Measurements from ENCODE around the gene TXNDC16. TPM values are rescaled to one million over a fixed set of nuclear protein-coding genes. Genes with fewer than 3 reads are reported as not detected.
"Not testable (repeated sequence)": the region's sequence is repeated elsewhere in the genome, so short reads cannot be mapped to it uniquely, and the experiment has no call there.

Gene TXNDC16
- total RNA-seq, 2 donors from 2014 or later = 14.0 to 37.1 TPM

DNA sequence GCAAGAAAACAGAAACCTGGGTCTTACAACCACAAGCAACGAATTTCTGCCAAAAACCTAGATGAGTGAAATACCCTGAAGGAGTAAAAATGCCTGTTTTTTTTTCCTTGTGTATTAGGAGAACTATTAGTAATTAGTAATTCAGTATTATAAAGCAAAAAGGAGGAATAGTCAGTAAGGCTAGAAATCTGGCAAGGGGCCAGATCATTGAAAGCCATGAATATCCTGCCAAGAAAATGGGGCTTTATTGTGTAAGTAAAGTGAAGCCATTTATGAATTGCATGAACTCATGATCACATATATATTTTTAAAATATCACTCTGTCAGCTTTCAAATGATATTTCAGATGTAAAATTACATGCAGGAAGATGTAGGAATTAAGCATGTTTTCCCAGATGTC is 57.9 kb downstream of the TXNDC16 start:
- no peaks in the 10 kb centered on the region for H3K36me3 ChIP-seq
- no peak overlapping the region for H3K27ac ChIP-seq
- WGBS = 93% methylated on average over 1 of the region's 1 CpG
- intact Hi-C loops (cut with DNase I) = no loop called here
- no peaks in the 10 kb centered on the region for H3K9me3 ChIP-seq
- no peaks in the 10 kb centered on the region for H3K27me3 ChIP-seq (replicated peaks; ENCODE audit: insufficient read depth)
- no peak overlapping the region for H3K4me3 ChIP-seq
- TF ChIP-seq, protein P1, sequence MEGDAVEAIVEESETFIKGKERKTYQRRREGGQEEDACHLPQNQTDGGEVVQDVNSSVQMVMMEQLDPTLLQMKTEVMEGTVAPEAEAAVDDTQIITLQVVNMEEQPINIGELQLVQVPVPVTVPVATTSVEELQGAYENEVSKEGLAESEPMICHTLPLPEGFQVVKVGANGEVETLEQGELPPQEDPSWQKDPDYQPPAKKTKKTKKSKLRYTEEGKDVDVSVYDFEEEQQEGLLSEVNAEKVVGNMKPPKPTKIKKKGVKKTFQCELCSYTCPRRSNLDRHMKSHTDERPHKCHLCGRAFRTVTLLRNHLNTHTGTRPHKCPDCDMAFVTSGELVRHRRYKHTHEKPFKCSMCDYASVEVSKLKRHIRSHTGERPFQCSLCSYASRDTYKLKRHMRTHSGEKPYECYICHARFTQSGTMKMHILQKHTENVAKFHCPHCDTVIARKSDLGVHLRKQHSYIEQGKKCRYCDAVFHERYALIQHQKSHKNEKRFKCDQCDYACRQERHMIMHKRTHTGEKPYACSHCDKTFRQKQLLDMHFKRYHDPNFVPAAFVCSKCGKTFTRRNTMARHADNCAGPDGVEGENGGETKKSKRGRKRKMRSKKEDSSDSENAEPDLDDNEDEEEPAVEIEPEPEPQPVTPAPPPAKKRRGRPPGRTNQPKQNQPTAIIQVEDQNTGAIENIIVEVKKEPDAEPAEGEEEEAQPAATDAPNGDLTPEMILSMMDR (IDR thresholded peaks at IDR 0.05) = no peak
- TF ChIP-seq POLR2AphosphoS5 (IDR thresholded peaks at IDR 0.05) (no peak), POLR2A (IDR thresholded peaks at IDR 0.05) (no peak)
- no peak for DNase-seq (ENCODE audit: low spot score)
- no peaks in the 10 kb centered on the region for H3K4me1 ChIP-seq (replicated peaks)

DNA sequence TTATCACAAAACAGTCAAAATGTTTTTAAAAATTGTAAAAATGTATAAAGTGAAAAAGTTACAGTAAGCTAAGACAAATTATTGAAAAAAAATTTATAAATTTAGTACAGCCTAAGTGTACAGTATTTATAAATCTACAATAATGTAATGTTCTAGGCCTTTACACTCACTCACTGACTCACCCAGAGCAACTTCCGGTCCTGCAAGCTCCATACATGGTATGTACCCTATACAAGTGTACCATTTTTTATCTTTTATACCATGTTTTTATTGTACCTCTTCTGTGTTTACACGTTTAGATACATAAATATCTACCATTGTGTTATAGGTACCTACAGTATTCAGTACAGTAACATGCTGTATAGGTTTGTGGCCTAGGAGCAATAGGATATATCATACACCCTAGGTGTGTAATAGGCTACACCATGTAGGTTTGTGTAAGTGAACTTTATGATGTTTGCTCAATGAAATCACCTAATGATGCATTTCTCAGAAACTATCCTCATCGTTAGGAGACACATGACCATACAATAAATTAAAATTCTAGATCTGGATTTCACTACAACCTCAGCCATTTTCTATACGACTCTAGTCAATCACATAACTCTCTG is 66.8 kb downstream of the TXNDC16 start:
- H3K9me3 ChIP-seq = no peaks in the 10 kb centered on the region
- 83% methylated on average over 4 of the region's 4 CpGs for WGBS
- no peaks in the 10 kb centered on the region for H3K27me3 ChIP-seq (replicated peaks; ENCODE audit: insufficient read depth)
- no peak overlapping the region for H3K27ac ChIP-seq
- TF ChIP-seq POLR2A (IDR thresholded peaks at IDR 0.05) (no peak), POLR2AphosphoS5 (IDR thresholded peaks at IDR 0.05) (no peak)
- TF ChIP-seq, protein P1 (IDR thresholded peaks at IDR 0.05) = no peak
- DNase-seq (ENCODE audit: low spot score) = no peak
- H3K4me3 ChIP-seq = no peak overlapping the region
- no peaks in the 10 kb centered on the region for H3K36me3 ChIP-seq
- no peaks in the 10 kb centered on the region for H3K4me1 ChIP-seq (replicated peaks)
- intact Hi-C loops (cut with DNase I) = no loop called here

DNA sequence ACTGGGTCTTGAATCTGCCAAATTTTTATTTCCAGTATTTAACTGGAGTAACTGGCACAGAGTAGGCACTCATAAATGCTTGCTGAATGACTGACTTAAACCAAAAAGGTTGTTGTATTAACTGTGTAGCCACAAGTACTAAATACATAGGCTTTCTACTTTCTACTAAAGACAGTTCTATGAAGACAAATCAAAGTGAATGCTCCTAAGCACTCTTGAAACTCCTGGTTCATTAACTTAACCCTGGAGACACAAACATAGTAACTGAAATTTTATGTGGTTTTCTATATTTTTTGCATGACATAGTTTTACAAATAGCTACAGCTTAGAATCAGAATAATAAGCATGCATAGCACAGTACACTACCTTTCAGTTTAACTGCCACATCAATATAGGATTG is 70.4 kb downstream of the TXNDC16 start:
- Histone ChIP-seq H3K27me3 (replicated peaks; ENCODE audit: insufficient read depth) (no peaks in the 10 kb centered on the region), H3K27ac (no peak overlapping the region), H3K36me3 (no peaks in the 10 kb centered on the region), H3K4me3 (no peak overlapping the region), H3K9me3 (no peaks in the 10 kb centered on the region), H3K4me1 (replicated peaks) (no peaks in the 10 kb centered on the region)
- TF ChIP-seq, protein P1 (IDR thresholded peaks at IDR 0.05) = no peak
- TF ChIP-seq POLR2A (IDR thresholded peaks at IDR 0.05) (no peak), POLR2AphosphoS5 (IDR thresholded peaks at IDR 0.05) (no peak)
- intact Hi-C loops (cut with DNase I) = no loop called here
- DNase-seq (ENCODE audit: low spot score) = no peak

DNA sequence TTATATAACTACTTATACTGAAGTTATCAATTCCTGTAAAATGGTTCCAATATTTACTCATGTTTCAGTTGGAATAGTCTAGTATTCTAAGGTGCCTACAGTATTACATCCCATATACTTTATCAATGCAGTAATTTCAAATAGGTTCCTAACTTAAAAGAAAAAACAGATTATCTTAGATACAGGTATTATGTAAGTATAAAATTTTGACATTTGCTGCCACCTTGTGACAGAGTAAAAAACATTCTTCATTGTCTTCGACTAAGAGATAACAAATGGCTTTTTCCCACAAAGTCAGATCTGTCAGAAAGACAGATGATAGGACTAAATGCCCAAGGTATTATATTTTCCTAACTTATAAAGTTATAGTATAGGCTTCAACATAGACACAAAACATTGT is 78.7 kb downstream of the TXNDC16 start:
- 4% methylated on average over 1 of the region's 1 CpG for WGBS
- Histone ChIP-seq H3K9me3 (no peaks in the 10 kb centered on the region), H3K27ac (no peak overlapping the region), H3K27me3 (replicated peaks; ENCODE audit: insufficient read depth) (no peaks in the 10 kb centered on the region), H3K36me3 (no peaks in the 10 kb centered on the region), H3K4me3 (no peak overlapping the region), H3K4me1 (replicated peaks) (no peaks in the 10 kb centered on the region)
- TF ChIP-seq, protein P1 (IDR thresholded peaks at IDR 0.05) = peak in 2 of 4 experiments; percentile 61 to 63
- TF ChIP-seq POLR2AphosphoS5 (IDR thresholded peaks at IDR 0.05) = no peak
- intact Hi-C loops (cut with DNase I) = loop anchor here (2.0 to 10.0 kb wide), 2 partner anchors 173 to 479 kb away; no protein-coding TSS in a partner anchor
- DNase-seq (ENCODE audit: low spot score) = no peak

DNA sequence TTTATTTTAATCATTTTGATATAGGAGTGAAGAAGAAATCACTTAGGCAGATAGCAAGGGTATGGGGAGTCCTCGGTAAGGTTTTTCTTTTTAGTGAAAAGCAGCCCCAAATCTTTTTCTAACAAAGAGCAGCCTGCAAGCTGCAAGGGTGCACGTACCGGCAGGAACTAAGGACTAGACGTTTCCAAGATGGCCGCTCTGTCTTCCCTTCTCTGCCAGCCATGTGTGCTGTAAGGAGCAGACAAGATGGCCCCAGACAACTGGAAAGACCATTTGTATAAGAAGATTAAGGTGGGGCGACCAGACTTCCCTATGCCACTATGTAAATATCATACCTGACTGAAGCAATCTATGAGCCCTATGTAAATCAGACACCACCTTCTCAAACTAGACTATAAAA is 79.6 kb downstream of the TXNDC16 start:
- H3K36me3 ChIP-seq = no peaks in the 10 kb centered on the region
- no peak for DNase-seq (ENCODE audit: low spot score)
- no peaks in the 10 kb centered on the region for H3K9me3 ChIP-seq
- H3K27ac ChIP-seq = no peak overlapping the region
- WGBS = 93% methylated on average over 6 of the region's 6 CpGs
- no peaks in the 10 kb centered on the region for H3K27me3 ChIP-seq (replicated peaks; ENCODE audit: insufficient read depth)
- intact Hi-C loops (cut with DNase I) = loop anchor here (2.0 to 10.0 kb wide), 2 partner anchors 172 to 478 kb away; no protein-coding TSS in a partner anchor
- H3K4me1 ChIP-seq (replicated peaks) = no peaks in the 10 kb centered on the region
- TF ChIP-seq POLR2A (IDR thresholded peaks at IDR 0.05) = no peak
- TF ChIP-seq POLR2AphosphoS5 (IDR thresholded peaks at IDR 0.05) = no peak
- TF ChIP-seq, protein P1 (IDR thresholded peaks at IDR 0.05) = no peak
- H3K4me3 ChIP-seq = no peak overlapping the region

DNA sequence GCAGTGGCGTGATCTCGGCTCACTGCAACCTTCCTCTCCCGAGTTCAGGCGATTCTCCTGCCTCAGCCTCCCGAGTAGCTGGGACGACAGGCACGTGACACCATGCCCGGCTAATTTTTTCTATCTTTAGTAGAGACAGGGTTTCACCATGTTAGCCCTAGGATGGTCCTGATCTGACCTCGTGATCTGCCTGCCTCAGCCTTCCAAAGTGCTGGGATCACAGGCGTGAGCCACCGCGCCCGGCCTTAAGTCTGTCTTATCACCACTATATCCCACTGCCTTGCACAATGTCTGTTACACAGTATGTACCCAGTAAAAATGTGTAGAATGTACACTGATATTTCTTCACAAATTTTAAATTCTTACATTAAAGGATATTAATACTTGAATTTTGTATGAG is 80.1 kb downstream of the TXNDC16 start:
- not testable (repeated sequence) for H3K27me3 ChIP-seq (replicated peaks; ENCODE audit: insufficient read depth); DNase-seq (ENCODE audit: low spot score); H3K27ac ChIP-seq; H3K4me1 ChIP-seq (replicated peaks); H3K4me3 ChIP-seq; H3K36me3 ChIP-seq; H3K9me3 ChIP-seq
- 96% methylated on average over 13 of the region's 13 CpGs for WGBS
- intact Hi-C loops (cut with DNase I) = loop anchor here (2.0 to 10.0 kb wide), 2 partner anchors 171 to 477 kb away; no protein-coding TSS in a partner anchor

Measured in prostate gland (tissue), 2 donors.